Endothelial cell of umbilical vein (primary cell): ENCODE results near the gene GLP2R. TPM values are rescaled to one million over a fixed set of nuclear protein-coding genes. Genes with fewer than 3 reads are reported as not detected.

ENCODE experiments used
- BruUV-seq: library from RNA; stranded (reverse); fragments of 400-500 nt; replicated peaks from 2 replicates; lab custom pipeline; 2021; lab: Mats Ljungman, UMichigan
- CTCF ChIA-PET: fragments of 300-600, 350-600 bp; sonication (Branson Sonifier 250); formaldehyde crosslinking; loops from one replicate; lab custom pipeline; 2021; ENCODE audit warnings: antibody characterized with exemption, inconsistent platforms; lab: Charles Lee
- POLR2A ChIA-PET: fragments of 300-600, 350-600 bp; sonication (Branson Sonifier 250); formaldehyde crosslinking; loops from one replicate; lab custom pipeline; 2021; ENCODE audit warnings: antibody characterized with exemption, inconsistent platforms; lab: Charles Lee
- DNase-seq: peaks from one replicate; pipeline ENCODE4 v3.0.0-alpha.2; 2011; ENCODE audit warnings: low read depth, low spot score
- FAIRE-seq: peaks from 2 replicates; lab custom pipeline; 2011; peaks lifted over from hg19 to GRCh38; lab: Jason Lieb, UNC
- H2AFZ ChIP-seq: 2 replicates; pipeline ENCODE4 v1.6.0; 2012; ENCODE audit warnings: low read depth, low read length, control low read depth, inconsistent platforms
- H3K27ac ChIP-seq: 2 replicates; pipeline ENCODE4 v1.5.1; 2011; ENCODE audit warnings: low read depth, mild to moderate bottlenecking, control low read depth, low read length, moderate library complexity; ENCODE audit not compliant: insufficient read depth
- H3K27me3 ChIP-seq, 2 experiments: 2 replicates each; pipeline versions ENCODE4 v1.6.0 to v1.6.1; 2011; ENCODE audit warnings: low read length in 2 of 2, mixed read lengths in 1 of 2; ENCODE audit not compliant: control insufficient read depth in 2 of 2, insufficient read depth in 2 of 2
- H3K36me3 ChIP-seq, 2 experiments: 2 replicates in 1 of 2; 3 replicates in 1 of 2; pipeline ENCODE4 v1.5.1; 2011; ENCODE audit warnings: low read length in 2 of 2, mild to moderate bottlenecking in 1 of 2, moderate library complexity in 1 of 2; ENCODE audit not compliant: control insufficient read depth in 2 of 2, insufficient read depth in 2 of 2; ENCODE audit errors: extremely low read depth in 1 of 2
- H3K4me1 ChIP-seq: 3 replicates; pipeline ENCODE4 v1.5.1; 2011; ENCODE audit warnings: mild to moderate bottlenecking, low read length; ENCODE audit not compliant: control insufficient read depth, insufficient read depth; ENCODE audit errors: extremely low read depth
- H3K4me2 ChIP-seq: 2 replicates; pipeline ENCODE4 v1.6.1; 2011; ENCODE audit warnings: low read length, control low read depth, mixed read lengths; ENCODE audit not compliant: insufficient read depth
- H3K4me3 ChIP-seq, 3 experiments: fragments of 200-600 bp in 1 of 3; sonication (generic), shearing (Covaris generic) in 1 of 3; replicated peaks in 1 of 3; 2 replicates each; pipeline ENCODE4 v1.5.1; 2011 to 2016; ENCODE audit warnings: control low read depth in 3 of 3, low read length in 3 of 3, mild to moderate bottlenecking in 2 of 3, inconsistent platforms in 1 of 3, low read depth in 1 of 3, moderate library complexity in 1 of 3; ENCODE audit not compliant: insufficient read depth in 1 of 3
- H3K79me2 ChIP-seq: 2 replicates; pipeline ENCODE4 v1.6.0; 2012; ENCODE audit warnings: low read length, inconsistent platforms; ENCODE audit not compliant: control insufficient read depth, insufficient read depth
- H3K9ac ChIP-seq: replicated peaks from 2 replicates; pipeline ENCODE3; 2011; ENCODE audit warnings: low read length, control low read depth; ENCODE audit not compliant: insufficient read depth; ENCODE audit errors: extremely low read depth
- H3K9me1 ChIP-seq: replicated peaks from 3 replicates; pipeline ENCODE4 v1.6.0; 2011; ENCODE audit warnings: mild to moderate bottlenecking, low read length; ENCODE audit not compliant: control insufficient read depth, insufficient read depth; ENCODE audit errors: extremely low read depth
- H3K9me3 ChIP-seq: replicated peaks from 2 replicates; pipeline ENCODE4 v1.5.1; 2012; ENCODE audit warnings: low read length, inconsistent platforms; ENCODE audit not compliant: control insufficient read depth, insufficient read depth
- H4K20me1 ChIP-seq: replicated peaks from 2 replicates; pipeline ENCODE3; 2011; ENCODE audit warnings: mild to moderate bottlenecking, low read length; ENCODE audit not compliant: control insufficient read depth, insufficient read depth; ENCODE audit errors: extremely low read depth
- EZH2 ChIP-seq: IDR thresholded peaks from 2 replicates; pipeline ENCODE4 v1.6.1; 2012; ENCODE audit warnings: borderline replicate concordance, low read depth, mild to moderate bottlenecking, moderate library complexity, low read length, inconsistent platforms; ENCODE audit not compliant: severe bottlenecking
- FOS ChIP-seq: IDR thresholded peaks from 2 replicates; pipeline ENCODE4 v1.6.1; 2011; ENCODE audit warnings: mild to moderate bottlenecking, low read length, moderate library complexity, borderline replicate concordance; ENCODE audit not compliant: insufficient read depth
- GATA2 ChIP-seq: IDR thresholded peaks from 2 replicates; pipeline ENCODE4 v1.7.0; 2011; ENCODE audit warnings: low read depth, mild to moderate bottlenecking, moderate library complexity, mixed read lengths, low read length; ENCODE audit not compliant: insufficient read length, insufficient read depth
- JUN ChIP-seq: IDR thresholded peaks from 2 replicates; pipeline ENCODE4 v1.6.1; 2011; ENCODE audit warnings: borderline replicate concordance, low read depth; ENCODE audit not compliant: insufficient read length, insufficient read depth
- MYC ChIP-seq: IDR thresholded peaks from one replicate; pipeline ENCODE4 v1.6.1; 2011; ENCODE audit warnings: mild to moderate bottlenecking, low read depth, low read length
- POLR2A ChIP-seq: IDR thresholded peaks from 2 replicates; pipeline ENCODE4 v1.6.1; 2012; ENCODE audit warnings: low read depth, mild to moderate bottlenecking, control low read depth, low read length
- POLR2AphosphoS5 ChIP-seq: IDR thresholded peaks from 2 replicates; pipeline ENCODE4 v1.6.1; 2012; ENCODE audit warnings: low read depth, mild to moderate bottlenecking, control low read depth, low read length, moderate library complexity; ENCODE audit not compliant: insufficient read depth
- dilution Hi-C: fragments of 300-500 bp; cut with MboI; formaldehyde crosslinking; loops from one replicate; pipeline ENCODE4 v1.15.0; 2019; ENCODE audit warnings: low sequenced_read_pairs; ENCODE audit not compliant: extremely low pct_ligation_motif_present
- intact Hi-C: fragments of 100-400 bp; cut with micrococcal nuclease; formaldehyde crosslinking; loops from one replicate; pipeline ENCODE4 v1.10.0; 2022
- polyA plus RNA-seq, 4 experiments: library from polyadenylated mRNA; depleted of rRNA in 3 of 4; stranded (reverse) in 3 of 4; unstranded in 1 of 4; fragments of >200 nt; gene quantifications; 2 replicates each; pipeline versions ENCODE4 v1.2.1 to v1.2.3, GENCODE V29; 2011 to 2012; ENCODE audit warnings: missing spikeins in 1 of 4
- total RNA-seq: library from RNA; stranded (reverse); gene quantifications from 2 replicates; pipeline ENCODE4 v1.2.3, GENCODE V29; 2021
- TF ChIP-seq, protein P1 (sequence below): IDR thresholded peaks from 2 replicates; pipeline ENCODE4 v1.6.1; 2011; ENCODE audit not compliant: insufficient read depth, insufficient read length
- TF ChIP-seq, protein P2 (sequence below), 2 donors: IDR thresholded peaks; 1 replicate in 1 of 2; 2 replicates in 1 of 2; pipeline ENCODE4 v1.5.1; 2011; ENCODE audit warnings: low read length in 2 of 2, mild to moderate bottlenecking in 2 of 2, moderate library complexity in 2 of 2, control low read depth in 1 of 2, inconsistent platforms in 1 of 2, low read depth in 1 of 2; ENCODE audit not compliant: insufficient read depth in 1 of 2; ENCODE audit errors: extremely low read depth in 1 of 2

GLP2R gene
- total and polyA plus RNA-seq, 2 donors (not counting 3 experiments of a cell fraction or from before 2014, with no cell fraction given): not detected

DNA sequence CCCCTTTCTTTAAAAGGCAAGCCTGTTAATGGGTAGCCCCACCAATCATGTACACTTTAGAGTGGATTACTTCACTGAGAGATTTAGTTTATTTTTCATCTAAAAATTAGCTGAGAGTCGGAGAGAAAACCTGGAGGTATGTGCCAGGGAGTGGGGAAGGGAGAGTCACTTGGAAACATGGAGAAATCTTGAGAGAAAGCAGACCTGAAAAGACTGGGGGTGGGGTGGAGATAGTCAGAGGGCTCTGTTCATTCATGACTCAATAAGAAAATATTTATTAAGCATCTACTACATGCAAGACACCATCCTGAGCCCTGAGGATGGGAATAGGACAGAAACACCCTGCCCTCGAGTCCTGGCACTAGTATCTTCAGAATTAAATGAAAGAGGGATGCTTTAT lies 106.8 kb downstream of the GLP2R start:
- no peak overlapping the region for H3K27ac ChIP-seq
- intact Hi-C loops (no loop called here), dilution Hi-C loops (no loop called here)
- FAIRE-seq: no peak
- DNase-seq: no peak
- no peaks in the 10 kb centered on the region for H3K36me3 ChIP-seq
- H3K79me2 ChIP-seq: no peaks in the 10 kb centered on the region
- H3K9ac ChIP-seq: no peak overlapping the region
- peaks cover 4% of the 10 kb centered on the region for H3K9me3 ChIP-seq
- H3K4me2 ChIP-seq: no peak overlapping the region
- CTCF ChIA-PET: no interaction called here
- BruUV-seq: no TSS peak
- H3K4me1 ChIP-seq: no peaks in the 10 kb centered on the region
- no peaks in the 10 kb centered on the region for H4K20me1 ChIP-seq
- no peak overlapping the region for H2AFZ ChIP-seq
- no peak overlapping the region for H3K4me3 ChIP-seq
- no peaks in the 10 kb centered on the region for H3K27me3 ChIP-seq
- POLR2A ChIA-PET: no interaction called here
- H3K9me1 ChIP-seq: no peaks in the 10 kb centered on the region
- TF ChIP-seq EZH2: no peak
- no peak for TF ChIP-seq POLR2AphosphoS5
- TF ChIP-seq, protein P1, sequence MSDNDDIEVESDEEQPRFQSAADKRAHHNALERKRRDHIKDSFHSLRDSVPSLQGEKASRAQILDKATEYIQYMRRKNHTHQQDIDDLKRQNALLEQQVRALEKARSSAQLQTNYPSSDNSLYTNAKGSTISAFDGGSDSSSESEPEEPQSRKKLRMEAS: no peak
- no peak for TF ChIP-seq FOS
- no peak for TF ChIP-seq GATA2
- TF ChIP-seq, protein P2, sequence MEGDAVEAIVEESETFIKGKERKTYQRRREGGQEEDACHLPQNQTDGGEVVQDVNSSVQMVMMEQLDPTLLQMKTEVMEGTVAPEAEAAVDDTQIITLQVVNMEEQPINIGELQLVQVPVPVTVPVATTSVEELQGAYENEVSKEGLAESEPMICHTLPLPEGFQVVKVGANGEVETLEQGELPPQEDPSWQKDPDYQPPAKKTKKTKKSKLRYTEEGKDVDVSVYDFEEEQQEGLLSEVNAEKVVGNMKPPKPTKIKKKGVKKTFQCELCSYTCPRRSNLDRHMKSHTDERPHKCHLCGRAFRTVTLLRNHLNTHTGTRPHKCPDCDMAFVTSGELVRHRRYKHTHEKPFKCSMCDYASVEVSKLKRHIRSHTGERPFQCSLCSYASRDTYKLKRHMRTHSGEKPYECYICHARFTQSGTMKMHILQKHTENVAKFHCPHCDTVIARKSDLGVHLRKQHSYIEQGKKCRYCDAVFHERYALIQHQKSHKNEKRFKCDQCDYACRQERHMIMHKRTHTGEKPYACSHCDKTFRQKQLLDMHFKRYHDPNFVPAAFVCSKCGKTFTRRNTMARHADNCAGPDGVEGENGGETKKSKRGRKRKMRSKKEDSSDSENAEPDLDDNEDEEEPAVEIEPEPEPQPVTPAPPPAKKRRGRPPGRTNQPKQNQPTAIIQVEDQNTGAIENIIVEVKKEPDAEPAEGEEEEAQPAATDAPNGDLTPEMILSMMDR (IDR thresholded peaks at IDR 0.05; ENCODE audit: extremely low read depth in 1 of 2, insufficient read depth in 1 of 2, low read depth in 1 of 2, low read length in 2 of 2): no peak
- no peak for TF ChIP-seq JUN
- no peak for TF ChIP-seq MYC
- no peak for TF ChIP-seq POLR2A
